ENCODE data around the gene RALGPS2.
"Not testable (repeated sequence)": the region's sequence is repeated elsewhere in the genome, so short reads cannot be mapped to it uniquely, and the experiment has no call there.

The RALGPS2 gene

GRCh38 chr1:178946855-178947676, 222.0 kb downstream of the RALGPS2 start:
- DNase-seq = no peak

- DNase-seq = no peak
Observed at GRCh38 chr1:178947677-178947981, 222.6 kb downstream of the RALGPS2 start.

- no peak for DNase-seq
Observed at GRCh38 chr1:178948676-178949075, 223.6 kb downstream of the RALGPS2 start.

GRCh38 chr1:178949866-178950265, 224.8 kb downstream of the RALGPS2 start:
- not testable (repeated sequence) for DNase-seq

- no peak for DNase-seq
Observed at GRCh38 chr1:178951600-178951999, 226.6 kb downstream of the RALGPS2 start.

GRCh38 chr1:178953034-178953433, 228.0 kb downstream of the RALGPS2 start:
- no peak for DNase-seq

GRCh38 chr1:178953538-178954324, 228.7 kb downstream of the RALGPS2 start:
- DNase-seq = no peak

- no peak for DNase-seq
Observed at GRCh38 chr1:178954325-178954690, 229.3 kb downstream of the RALGPS2 start.

GRCh38 chr1:178954937-178955336, 229.9 kb downstream of the RALGPS2 start:
- DNase-seq = no peak

GRCh38 chr1:178955391-178955954, 230.4 kb downstream of the RALGPS2 start:
- no peak for DNase-seq

GRCh38 chr1:178958491-178958890, 233.4 kb downstream of the RALGPS2 start:
- DNase-seq = no peak

- no peak for DNase-seq
Observed at GRCh38 chr1:178959543-178960460, 234.8 kb downstream of the RALGPS2 start.

- no peak for DNase-seq
Observed at GRCh38 chr1:178960482-178961240, 235.6 kb downstream of the RALGPS2 start.

- no peak for DNase-seq
Observed at GRCh38 chr1:178961331-178961730, 236.3 kb downstream of the RALGPS2 start.

GRCh38 chr1:178961868-178962267, 236.8 kb downstream of the RALGPS2 start:
- no peak for DNase-seq

GRCh38 chr1:178962853-178963711, 238.0 kb downstream of the RALGPS2 start:
- no peak for DNase-seq

GRCh38 chr1:178964469-178965330, 239.7 kb downstream of the RALGPS2 start:
- DNase-seq = no peak

- no peak for DNase-seq
Observed at GRCh38 chr1:178966312-178966711, 241.3 kb downstream of the RALGPS2 start.

- DNase-seq = no peak
Observed at GRCh38 chr1:178969226-178969987, 244.4 kb downstream of the RALGPS2 start.
